Hepatocyte (in vitro differentiated cells): Measurements from ENCODE around the gene MBD5.

Experiments
- EZH2 ChIP-seq: fragments of 200-600 bp; sonication (generic); IDR thresholded peaks from 2 replicates; pipeline ENCODE4 v1.6.1; 2016; ENCODE audit warnings: antibody characterized with exemption, mild to moderate bottlenecking, borderline replicate concordance
- TF ChIP-seq, protein P1 (sequence below): fragments of 200-600 bp; sonication (generic); IDR thresholded peaks from 2 replicates; pipeline ENCODE4 v1.5.1; 2016; ENCODE audit warnings: antibody characterized with exemption, mild to moderate bottlenecking; ENCODE audit not compliant: poor library complexity

GRCh38 chr2:148282201-148282600, 261.3 kb downstream of the MBD5 start:
- TF ChIP-seq, protein P1, sequence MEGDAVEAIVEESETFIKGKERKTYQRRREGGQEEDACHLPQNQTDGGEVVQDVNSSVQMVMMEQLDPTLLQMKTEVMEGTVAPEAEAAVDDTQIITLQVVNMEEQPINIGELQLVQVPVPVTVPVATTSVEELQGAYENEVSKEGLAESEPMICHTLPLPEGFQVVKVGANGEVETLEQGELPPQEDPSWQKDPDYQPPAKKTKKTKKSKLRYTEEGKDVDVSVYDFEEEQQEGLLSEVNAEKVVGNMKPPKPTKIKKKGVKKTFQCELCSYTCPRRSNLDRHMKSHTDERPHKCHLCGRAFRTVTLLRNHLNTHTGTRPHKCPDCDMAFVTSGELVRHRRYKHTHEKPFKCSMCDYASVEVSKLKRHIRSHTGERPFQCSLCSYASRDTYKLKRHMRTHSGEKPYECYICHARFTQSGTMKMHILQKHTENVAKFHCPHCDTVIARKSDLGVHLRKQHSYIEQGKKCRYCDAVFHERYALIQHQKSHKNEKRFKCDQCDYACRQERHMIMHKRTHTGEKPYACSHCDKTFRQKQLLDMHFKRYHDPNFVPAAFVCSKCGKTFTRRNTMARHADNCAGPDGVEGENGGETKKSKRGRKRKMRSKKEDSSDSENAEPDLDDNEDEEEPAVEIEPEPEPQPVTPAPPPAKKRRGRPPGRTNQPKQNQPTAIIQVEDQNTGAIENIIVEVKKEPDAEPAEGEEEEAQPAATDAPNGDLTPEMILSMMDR, result no peak
- no peak for TF ChIP-seq EZH2
